NCI-H526 treated with DMSO at 0.1 percent for 48 hours (cell line): ENCODE results near the gene TMEM200B.
"Not testable (repeated sequence)": the region's sequence is repeated elsewhere in the genome, so short reads cannot be mapped to it uniquely, and the experiment has no call there.

Experiments
- DNase-seq: peaks from one replicate; lab custom pipeline; 2025; lab: John Stamatoyannopoulos, UW

The TMEM200B gene

DNA sequence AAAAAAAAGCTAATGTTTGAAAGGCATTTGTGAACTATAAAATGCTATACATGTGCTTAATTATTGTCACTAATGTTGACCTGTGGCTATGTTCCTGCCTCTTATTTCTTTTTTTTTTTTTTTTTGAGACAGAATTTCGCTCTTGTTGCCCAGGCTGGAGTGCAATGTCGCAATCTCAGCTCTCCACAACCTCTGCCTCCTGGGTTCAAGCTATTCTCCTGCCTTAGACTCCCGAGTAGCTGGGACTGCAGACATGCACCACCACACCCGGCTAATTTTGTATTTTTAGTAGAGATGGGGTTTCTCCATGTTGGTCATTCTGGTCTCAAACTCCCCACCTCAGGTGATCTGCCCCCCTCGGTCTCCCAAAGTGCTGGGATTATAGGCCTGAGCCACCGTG is 15.7 kb downstream of the TMEM200B start:
- not testable (repeated sequence) for DNase-seq

DNA sequence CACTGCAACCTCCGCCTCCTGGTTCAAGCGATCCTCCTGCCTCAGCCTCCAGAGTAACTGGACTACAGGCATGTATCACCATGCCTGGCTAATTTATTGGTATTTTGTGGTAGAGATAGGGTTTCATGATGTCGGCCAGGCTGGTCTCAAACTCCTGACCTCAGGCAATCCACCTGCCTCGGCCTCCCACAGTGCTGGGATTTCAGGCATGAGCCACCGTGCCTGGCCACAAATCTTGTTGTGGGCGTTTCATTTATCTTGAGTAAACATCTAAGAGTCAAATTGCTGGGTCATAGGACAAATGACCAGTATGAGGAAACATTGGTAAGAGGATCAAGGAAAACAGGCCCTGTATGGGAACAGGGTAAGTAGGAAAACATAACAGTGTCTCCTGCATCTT is 17.9 kb downstream of the TMEM200B start:
- no peak for DNase-seq

DNA sequence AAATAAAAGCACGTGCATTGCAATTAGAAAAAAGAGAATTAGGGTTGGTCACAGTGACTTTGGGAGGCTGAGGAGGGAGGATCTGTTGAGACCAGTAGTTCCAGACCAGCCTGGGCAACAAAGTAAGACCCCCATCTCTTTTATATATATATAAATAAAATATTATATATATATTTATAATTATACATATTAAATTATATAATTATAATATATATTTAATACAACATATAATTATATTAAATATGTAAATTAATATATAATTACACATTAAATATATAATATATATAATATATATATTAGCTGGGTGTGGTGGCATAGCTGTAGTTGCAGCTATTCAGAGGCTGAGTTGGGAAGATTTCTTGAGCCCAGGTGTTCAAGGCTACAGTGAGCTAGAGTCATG is 23.2 kb downstream of the TMEM200B start:
- no peak for DNase-seq

DNA sequence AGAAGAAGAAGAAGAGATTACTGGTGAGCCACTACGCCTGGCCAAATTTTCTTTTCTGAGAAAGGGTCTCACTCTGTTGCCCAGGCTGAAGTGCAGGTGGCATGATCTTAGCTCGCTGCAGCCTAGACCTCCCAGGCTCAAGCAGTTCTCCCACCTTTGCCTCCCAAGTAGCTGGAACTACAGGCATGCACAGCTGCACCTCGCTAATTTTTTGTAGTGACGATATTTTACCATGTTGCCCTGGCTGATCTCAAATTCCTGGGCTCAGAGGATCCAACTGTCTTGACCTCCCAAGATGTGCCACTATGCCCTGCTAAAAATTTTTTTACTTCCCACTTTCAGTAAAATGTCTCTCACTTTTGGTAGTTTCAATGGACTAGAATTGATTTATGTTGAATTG is 24.4 kb downstream of the TMEM200B start:
- DNase-seq = no peak

DNA sequence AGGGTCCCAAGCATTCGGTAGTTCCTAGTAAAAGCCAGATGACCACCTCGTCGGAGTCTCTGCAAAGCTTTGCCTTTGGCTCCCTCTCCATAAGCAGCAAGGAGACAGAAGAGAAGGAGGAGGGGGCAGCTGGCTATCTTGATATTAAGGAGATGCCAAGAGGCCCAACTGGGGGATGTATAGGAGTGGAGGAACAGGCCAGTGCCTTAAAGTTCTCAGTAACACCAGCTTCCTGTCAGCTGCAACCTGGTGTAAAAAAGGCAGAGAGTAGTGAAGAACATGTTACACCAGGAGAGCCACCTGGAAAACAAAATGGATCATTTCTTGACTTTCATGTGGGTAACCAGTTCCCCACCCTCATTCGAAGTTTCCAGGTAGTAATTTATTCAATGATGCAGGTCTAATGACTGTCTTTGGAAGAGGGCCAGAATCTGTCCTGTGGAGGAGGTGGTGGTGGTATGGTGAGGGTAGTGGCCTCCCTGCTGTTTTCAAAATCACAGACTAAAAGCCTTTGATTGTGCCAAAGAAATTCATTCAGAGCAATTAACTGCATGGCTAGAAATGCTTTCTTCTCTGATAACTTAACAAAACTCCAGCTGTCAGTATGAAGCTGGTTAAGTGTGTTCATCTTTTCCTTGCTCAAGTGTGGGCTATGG is 27.3 kb downstream of the TMEM200B start:
- DNase-seq = no peak

DNA sequence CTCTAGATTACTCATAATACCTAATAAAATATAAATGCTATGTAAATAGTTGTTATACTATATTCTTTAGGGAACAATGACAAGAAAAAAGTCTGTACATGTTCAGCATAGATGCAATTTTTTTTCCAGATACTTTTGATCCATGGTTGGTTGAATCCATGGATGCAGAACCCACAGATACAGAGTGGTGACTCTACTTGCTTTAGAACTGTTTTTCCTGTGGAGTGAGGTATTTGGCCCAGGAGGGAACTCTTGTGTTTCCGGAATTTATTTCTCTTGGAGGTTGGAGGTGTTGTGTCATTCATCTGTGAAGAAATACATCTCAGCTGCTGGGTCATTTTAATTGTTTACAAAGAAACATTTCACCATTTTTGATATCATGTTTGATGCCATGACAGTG is 28.7 kb downstream of the TMEM200B start:
- no peak for DNase-seq

DNA sequence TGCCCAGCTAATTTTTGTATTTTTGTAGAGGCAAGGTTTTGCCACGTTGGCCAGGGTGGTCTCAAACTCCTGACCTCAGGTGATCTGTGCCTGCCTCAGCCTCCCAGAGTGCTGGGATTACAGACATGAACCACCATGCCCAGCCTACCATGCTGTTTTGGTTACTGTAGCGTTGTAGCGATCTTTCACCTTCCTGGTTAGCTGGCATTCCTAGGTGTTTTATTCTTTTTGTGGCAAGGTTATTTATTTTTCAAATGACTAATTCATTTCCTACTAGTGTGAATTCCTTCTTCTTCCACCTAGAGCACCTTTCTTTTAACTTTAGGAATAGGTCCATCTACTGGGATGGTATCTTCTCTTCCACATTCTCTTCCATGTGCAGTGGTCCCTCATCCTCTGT is 29.3 kb downstream of the TMEM200B start:
- DNase-seq = no peak

DNA sequence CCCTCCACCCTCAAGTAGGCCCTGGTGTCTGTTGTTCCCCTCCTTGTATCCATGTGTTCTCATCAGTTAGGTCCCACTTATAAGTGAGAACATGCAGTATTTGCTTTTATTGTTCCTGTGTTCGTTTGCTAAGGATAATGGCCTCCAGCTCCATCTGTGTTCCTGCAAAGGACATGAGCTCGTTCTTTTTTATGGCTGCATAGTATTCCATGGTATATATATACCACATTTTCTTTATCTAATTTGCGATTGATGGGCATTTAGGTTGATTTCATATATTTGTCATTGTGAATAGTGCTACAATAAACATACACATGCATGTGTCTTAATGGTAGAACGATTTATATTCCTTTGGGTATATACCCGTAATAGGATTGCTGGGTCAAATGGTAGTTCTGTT is 31.0 kb downstream of the TMEM200B start:
- DNase-seq = not testable (repeated sequence)

DNA sequence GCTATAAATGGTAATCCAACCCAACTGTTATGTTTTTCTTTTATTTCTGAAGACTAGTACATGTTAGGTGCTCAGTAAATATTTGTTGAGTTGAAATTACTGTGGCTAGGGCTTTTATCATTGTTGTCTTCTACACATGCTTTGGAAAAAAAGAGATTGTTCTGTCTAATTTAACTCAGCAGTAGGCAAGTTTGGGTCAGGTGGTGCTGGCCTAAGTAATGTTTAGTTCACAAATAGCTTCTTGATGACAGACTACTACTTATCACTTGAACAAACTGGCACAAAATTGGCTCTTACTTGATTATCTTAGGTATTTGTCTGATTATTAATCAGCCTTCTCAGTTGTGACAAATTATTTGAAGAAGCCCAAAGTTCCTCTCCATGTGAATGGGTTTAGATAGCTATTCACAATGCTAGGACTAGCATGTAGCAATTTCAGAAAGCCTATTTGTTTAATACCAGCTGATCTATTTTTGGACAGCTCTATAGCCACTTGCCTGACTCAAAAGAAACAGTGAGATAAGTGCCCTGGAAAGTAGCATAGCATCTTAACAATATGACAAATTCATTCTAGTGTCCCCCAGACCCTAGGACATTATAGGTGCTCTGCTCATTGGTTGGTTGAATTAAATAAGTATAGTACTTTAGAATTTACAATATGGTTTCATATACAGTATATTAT is 32.6 kb downstream of the TMEM200B start:
- no peak for DNase-seq

DNA sequence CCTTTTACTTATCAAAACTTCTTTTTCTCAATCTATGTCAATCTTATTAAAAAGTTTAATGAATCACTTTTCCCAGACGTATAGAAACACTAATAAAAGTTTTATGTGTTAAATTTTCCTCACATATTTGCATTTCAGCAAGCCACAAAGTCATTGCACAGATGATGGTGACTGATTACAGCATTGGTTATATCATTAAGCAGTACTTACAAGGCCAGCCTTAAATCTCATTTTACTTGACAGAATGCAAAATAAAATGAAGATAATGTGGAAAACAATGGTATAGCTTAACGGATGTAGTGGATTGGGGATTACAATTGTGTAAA is 39.5 kb downstream of the TMEM200B start:
- no peak for DNase-seq

DNA sequence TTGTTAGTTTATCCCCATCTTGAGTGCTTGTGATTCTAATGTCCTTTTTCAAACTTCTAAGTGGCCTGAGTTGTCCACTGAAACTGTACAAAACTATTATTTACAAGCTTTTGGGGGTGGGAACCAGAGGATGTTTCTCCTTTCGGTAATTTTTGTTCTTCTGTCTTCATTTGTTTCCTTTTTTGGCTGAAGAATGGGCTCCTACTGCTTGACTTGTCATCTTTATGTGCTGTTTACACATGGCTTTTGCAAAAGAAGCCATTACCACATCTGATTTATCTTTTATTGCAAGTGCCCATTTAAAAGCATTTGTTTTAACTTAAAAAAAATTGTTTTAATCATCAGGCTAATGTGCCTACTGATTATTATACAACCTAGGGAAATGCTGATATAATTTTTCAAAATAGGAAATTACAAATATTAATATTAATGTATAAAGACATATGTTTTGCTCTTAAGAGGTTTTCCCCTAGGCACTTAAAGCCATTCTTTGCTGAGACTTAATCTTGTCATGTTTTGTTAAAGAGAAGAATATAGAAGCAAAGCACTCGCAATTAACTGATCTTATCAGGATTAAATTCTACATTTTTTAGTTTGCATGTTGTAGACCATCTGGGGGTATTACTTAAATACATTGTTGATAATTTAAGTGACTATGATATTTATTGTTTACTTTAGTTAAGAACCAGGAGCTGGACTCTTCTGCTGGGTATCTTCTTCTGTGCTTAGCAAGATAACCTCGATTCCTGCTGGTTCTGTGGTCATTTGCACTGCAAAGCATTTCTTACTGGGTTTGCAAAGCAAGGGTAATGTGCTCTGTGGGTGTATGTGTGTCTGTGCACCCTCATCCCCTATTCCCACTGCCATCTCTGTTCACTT is 40.1 kb downstream of the TMEM200B start:
- DNase-seq = no peak

DNA sequence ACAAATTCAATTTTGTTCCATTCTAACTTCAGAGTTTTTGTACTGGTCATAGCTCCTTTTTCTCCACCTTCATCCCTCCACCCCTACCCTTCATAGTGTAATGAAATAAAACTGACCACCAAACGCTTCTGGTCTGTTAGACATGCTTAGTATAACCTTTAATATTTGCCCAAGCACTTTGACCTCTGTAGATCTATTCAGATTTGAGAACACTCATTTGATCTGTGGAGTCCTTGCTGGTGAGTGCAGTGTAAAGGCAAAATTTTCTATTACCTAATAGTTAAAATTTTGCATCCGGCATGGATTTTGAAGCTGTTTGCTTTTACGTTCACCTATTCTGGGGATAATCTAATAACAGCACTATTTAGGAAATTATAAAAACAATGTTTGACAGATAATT is 41.2 kb downstream of the TMEM200B start:
- no peak for DNase-seq

DNA sequence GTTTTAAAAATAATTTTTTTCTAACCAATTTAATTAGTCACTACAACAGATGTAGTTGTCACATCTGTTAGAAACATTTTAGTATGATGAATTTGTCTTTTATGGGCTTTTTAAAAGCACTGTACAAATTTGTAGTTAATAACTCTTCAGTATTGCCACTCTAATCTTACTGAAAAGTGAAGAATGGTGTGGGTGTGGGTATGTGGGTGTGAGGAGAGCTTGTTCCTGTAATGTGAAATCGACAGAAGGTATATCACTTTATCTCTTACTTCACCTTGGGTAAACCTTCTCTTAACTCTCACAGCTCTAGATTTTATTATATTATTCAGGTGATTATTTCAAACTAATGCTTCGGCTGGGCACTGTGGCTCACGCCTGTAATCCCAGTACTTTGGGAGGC is 42.5 kb downstream of the TMEM200B start:
- DNase-seq = no peak

DNA sequence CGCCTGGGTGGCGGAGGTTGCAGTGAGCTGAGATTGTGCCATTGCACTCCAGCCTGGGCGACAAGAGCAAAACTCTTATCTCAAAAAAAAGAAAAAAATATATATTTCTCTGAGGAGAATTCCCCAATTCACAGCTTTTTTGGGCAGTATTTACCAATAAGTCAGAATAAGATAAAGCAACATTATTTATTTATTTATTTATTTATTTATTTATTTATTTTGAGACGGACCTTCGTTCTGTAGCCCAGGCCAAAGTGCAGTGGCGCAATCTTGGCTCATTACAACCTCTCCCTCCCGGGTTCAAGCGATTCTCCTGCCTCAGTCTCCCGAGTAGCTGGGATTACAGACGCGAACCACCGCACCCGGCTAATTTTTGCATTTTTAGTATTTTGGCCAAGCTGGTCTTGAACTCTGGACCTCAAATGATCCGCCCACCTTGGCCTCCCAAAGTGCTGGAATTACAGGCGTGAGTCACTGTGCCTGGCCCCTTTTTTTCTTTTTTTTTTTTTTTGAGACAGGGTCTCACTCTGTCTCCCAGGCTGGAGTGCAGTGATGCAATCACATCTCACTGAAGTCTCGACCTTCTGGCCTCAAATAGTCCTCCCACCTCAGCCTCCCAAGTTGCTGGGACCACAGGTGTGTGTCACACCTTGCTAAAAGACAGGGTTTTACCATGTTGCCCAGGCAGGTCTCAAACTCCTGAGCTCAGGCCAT is 43.6 kb downstream of the TMEM200B start:
- not testable (repeated sequence) for DNase-seq

DNA sequence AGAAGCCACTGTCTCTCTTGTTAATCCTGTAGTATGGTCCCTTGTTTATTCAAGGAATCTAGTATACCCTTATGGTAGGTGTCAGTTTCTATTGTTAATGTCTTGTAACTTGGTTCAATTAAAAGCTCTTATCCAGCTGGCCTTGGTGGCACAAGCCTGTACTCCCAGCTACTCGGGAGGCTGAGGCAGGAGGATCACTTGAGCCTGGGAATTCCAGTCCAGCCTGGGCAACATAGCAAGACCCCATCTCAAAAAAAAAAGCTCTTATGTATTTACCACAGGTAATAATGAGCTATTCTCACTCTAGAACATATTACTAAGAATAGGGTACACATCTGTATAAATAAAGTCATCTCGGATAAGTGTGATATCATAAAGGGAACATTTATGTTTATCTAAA is 46.5 kb downstream of the TMEM200B start:
- DNase-seq = no peak
